ENCODE data around the gene MVB12B.

GRCh38 chr9:126307322-126308061 is 19.1 kb upstream of the MVB12B start:
- TF ChIP-seq POLR2A (IDR thresholded peaks at IDR 0.05) (no peak), CTCF (IDR thresholded peaks at IDR 0.05) (no peak), EP300 (IDR thresholded peaks at IDR 0.05) (no peak)

Data from tibial nerve (tissue), 4 donors.